Osteoblast (primary cell): Measurements from ENCODE around the gene ARL8B. TPM values are rescaled to one million over a fixed set of nuclear protein-coding genes. Genes with fewer than 3 reads are reported as not detected.
A peak's percentile ranks its signal among the peaks of the same experiment; 100 is the strongest.

Experiments
- DNase-seq: peaks from one replicate; pipeline ENCODE4 v3.0.0; 2011; ENCODE audit warnings: low spot score, mixed read lengths; ENCODE audit not compliant: insufficient read length; ENCODE audit errors: missing footprints
- H2AFZ ChIP-seq: 2 replicates; pipeline ENCODE4 v1.6.0; 2011; ENCODE audit warnings: mild to moderate bottlenecking, low read length
- H3K27ac ChIP-seq: 2 replicates; pipeline ENCODE4 v1.5.1; 2011; ENCODE audit warnings: mild to moderate bottlenecking, low read depth, low read length, moderate library complexity
- H3K27me3 ChIP-seq: 2 replicates; pipeline ENCODE4 v1.6.0; 2012; ENCODE audit warnings: mild to moderate bottlenecking, control low read depth, inconsistent platforms, low read length, moderate library complexity; ENCODE audit not compliant: insufficient read depth
- H3K36me3 ChIP-seq: 2 replicates; pipeline ENCODE4 v1.5.1; 2011; ENCODE audit warnings: mild to moderate bottlenecking, low read length, control low read depth, moderate library complexity; ENCODE audit not compliant: insufficient read depth
- H3K4me1 ChIP-seq: 2 replicates; pipeline ENCODE4 v1.5.1; 2011; ENCODE audit warnings: mild to moderate bottlenecking, low read length, control low read depth, moderate library complexity; ENCODE audit not compliant: insufficient read depth
- H3K4me2 ChIP-seq: 2 replicates; pipeline ENCODE4 v1.6.0; 2011; ENCODE audit warnings: mild to moderate bottlenecking, low read length; ENCODE audit not compliant: insufficient read depth
- H3K4me3 ChIP-seq: fragments of 200-600 bp; sonication (generic); 3 replicates; pipeline ENCODE4 v1.5.1; 2012; ENCODE audit warnings: mild to moderate bottlenecking, low read length, inconsistent platforms; ENCODE audit not compliant: insufficient read depth
- H3K79me2 ChIP-seq: 2 replicates; pipeline ENCODE4 v1.6.0; 2012; ENCODE audit warnings: mild to moderate bottlenecking, low read length, control low read depth, inconsistent platforms; ENCODE audit not compliant: insufficient read depth
- H3K9me3 ChIP-seq: 2 replicates; pipeline ENCODE4 v1.5.1; 2011; ENCODE audit warnings: low read depth, low read length, control low read depth
- H4K20me1 ChIP-seq: 2 replicates; pipeline ENCODE4 v1.6.0; 2012; ENCODE audit warnings: mild to moderate bottlenecking, low read length, control low read depth; ENCODE audit not compliant: insufficient read depth
- CTCF ChIP-seq: IDR thresholded peaks from 2 replicates; pipeline ENCODE4 v1.5.1; 2011; ENCODE audit warnings: mild to moderate bottlenecking, low read depth, low read length, moderate library complexity; ENCODE audit errors: extremely low read depth
- total RNA-seq: library from RNA; depleted of rRNA; stranded (reverse); fragments of >200 nt; gene quantifications from 2 replicates; pipeline ENCODE4 v1.2.3, GENCODE V29; 2012

ARL8B gene
- total RNA-seq, 1 donor: 90.8 TPM

GRCh38 chr3:5194801-5195509, 72.9 kb downstream of the ARL8B start:
- Histone ChIP-seq H3K9me3 (no peaks in the 10 kb centered on the region), H4K20me1 (peaks cover 13% of the 10 kb centered on the region), H3K4me2 (peak overlapping the region; percentile 10), H3K4me3 (no peak overlapping the region), H3K79me2 (peaks cover 74% of the 10 kb centered on the region), H3K4me1 (peaks cover 51% of the 10 kb centered on the region), H3K27me3 (no peaks in the 10 kb centered on the region), H3K36me3 (peaks cover 13% of the 10 kb centered on the region), H2AFZ (no peak overlapping the region), H3K27ac (peak overlapping the region; percentile 85)
- peak; percentile 61 for DNase-seq
- TF ChIP-seq CTCF: no peak

GRCh38 chr3:5195605-5196004, 73.5 kb downstream of the ARL8B start:
- no peak overlapping the region for H3K4me3 ChIP-seq
- H3K79me2 ChIP-seq: peaks cover 71% of the 10 kb centered on the region
- DNase-seq: no peak
- H3K36me3 ChIP-seq: peaks cover 16% of the 10 kb centered on the region
- H3K27ac ChIP-seq: peak overlapping the region; percentile 85
- peaks cover 6% of the 10 kb centered on the region for H4K20me1 ChIP-seq
- H3K9me3 ChIP-seq: no peaks in the 10 kb centered on the region
- peaks cover 45% of the 10 kb centered on the region for H3K4me1 ChIP-seq
- H2AFZ ChIP-seq: no peak overlapping the region
- no peak for TF ChIP-seq CTCF
- no peak overlapping the region for H3K4me2 ChIP-seq
- no peaks in the 10 kb centered on the region for H3K27me3 ChIP-seq

- Histone ChIP-seq H3K79me2 (peaks cover 61% of the 10 kb centered on the region), H3K4me1 (peaks cover 48% of the 10 kb centered on the region), H3K9me3 (no peaks in the 10 kb centered on the region), H3K4me3 (no peak overlapping the region), H4K20me1 (peaks cover 6% of the 10 kb centered on the region), H3K4me2 (peak overlapping the region; percentile 66), H3K27ac (peak overlapping the region; percentile 85), H3K36me3 (peaks cover 24% of the 10 kb centered on the region), H3K27me3 (no peaks in the 10 kb centered on the region), H2AFZ (no peak overlapping the region)
- DNase-seq: no peak
- no peak for TF ChIP-seq CTCF
Measured at GRCh38 chr3:5197022-5197421, 74.9 kb downstream of the ARL8B start.

- Histone ChIP-seq H3K9me3 (no peaks in the 10 kb centered on the region), H4K20me1 (peaks cover 6% of the 10 kb centered on the region), H3K36me3 (peaks cover 27% of the 10 kb centered on the region), H3K4me2 (peak overlapping the region; percentile 66), H3K27me3 (no peaks in the 10 kb centered on the region), H3K27ac (peak overlapping the region; percentile 85), H3K4me3 (peak overlapping the region; percentile 5), H3K4me1 (peaks cover 54% of the 10 kb centered on the region), H3K79me2 (peaks cover 55% of the 10 kb centered on the region), H2AFZ (no peak overlapping the region)
- no peak for TF ChIP-seq CTCF
- no peak for DNase-seq
Measured at GRCh38 chr3:5197470-5198312, 75.6 kb downstream of the ARL8B start.
